Measurements from ENCODE around the gene GTF2H4. TPM values are rescaled to one million over a fixed set of nuclear protein-coding genes. Genes with fewer than 3 reads are reported as not detected.

The GTF2H4 gene
- total RNA-seq, 1 experiment from 2014 or later: 43.9 TPM

DNA sequence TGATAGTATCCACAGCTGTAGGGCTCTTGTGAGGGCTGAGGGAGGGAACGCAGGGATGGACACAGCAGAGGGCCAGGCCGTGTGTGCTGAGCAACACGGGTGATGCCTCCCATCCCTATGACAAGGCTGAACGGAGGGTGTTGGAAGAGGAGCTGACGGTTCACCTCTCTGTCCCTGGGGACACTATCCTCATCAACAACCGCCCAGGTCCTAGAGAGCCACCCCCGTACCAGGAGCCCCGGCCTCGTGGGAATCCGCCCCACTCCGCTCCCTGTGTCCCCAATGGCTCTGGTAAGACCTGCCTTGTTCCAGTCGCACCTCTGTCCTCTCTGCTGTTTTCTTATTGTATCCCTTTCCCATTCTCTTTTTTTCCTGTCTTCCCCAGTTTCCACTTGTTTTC is 13.6 kb upstream of the GTF2H4 start:
- peaks cover 14% of the 10 kb centered on the region for H4K20me1 ChIP-seq (ENCODE audit: insufficient read depth)
- H3K27me3 ChIP-seq (ENCODE audit: insufficient read depth, low read depth): no peaks in the 10 kb centered on the region
- H3K9me2 ChIP-seq (ENCODE audit: insufficient read depth): no peaks in the 10 kb centered on the region
- no peak overlapping the region for H2AFZ ChIP-seq
- no peak overlapping the region for H3K4me2 ChIP-seq
- BruUV-seq (replicated peaks): no TSS peak
- H3K27ac ChIP-seq: no peak overlapping the region
- CTCF ChIA-PET: interaction anchor here (0.8 kb wide), 1 partner anchor 13 kb away, joined by 3 read pairs; the partner anchor contains the start of gene GTF2H4
- peaks cover 10% of the 10 kb centered on the region; the same call in 1 of the 2 replicates for H3K79me2 ChIP-seq (ENCODE audit: low read depth)
- no peak overlapping the region for H3K4me3 ChIP-seq
- intact Hi-C loops (cut with micrococcal nuclease; ENCODE audit: unreplicated experiment): no loop called here
- no peak for TF ChIP-seq EZH2 (IDR thresholded peaks at IDR 0.05; ENCODE audit: low read depth)
- no peak for TF ChIP-seq CTCF (conservative IDR thresholded peaks at IDR 0.05)
- DNase-seq: no peak
- no peaks in the 10 kb centered on the region for H3K9me3 ChIP-seq (ENCODE audit: insufficient read depth, low read depth)
- POLR2A ChIA-PET (ENCODE audit: unreplicated experiment): no interaction called here
- no peaks in the 10 kb centered on the region for H3K4me1 ChIP-seq (replicated peaks; ENCODE audit: insufficient read depth)
- peaks cover 34% of the 10 kb centered on the region for H3K36me3 ChIP-seq (ENCODE audit: low read depth)
- peaks cover 14% of the 10 kb centered on the region for H3F3A ChIP-seq (ENCODE audit: insufficient read depth, low read depth)

DNA sequence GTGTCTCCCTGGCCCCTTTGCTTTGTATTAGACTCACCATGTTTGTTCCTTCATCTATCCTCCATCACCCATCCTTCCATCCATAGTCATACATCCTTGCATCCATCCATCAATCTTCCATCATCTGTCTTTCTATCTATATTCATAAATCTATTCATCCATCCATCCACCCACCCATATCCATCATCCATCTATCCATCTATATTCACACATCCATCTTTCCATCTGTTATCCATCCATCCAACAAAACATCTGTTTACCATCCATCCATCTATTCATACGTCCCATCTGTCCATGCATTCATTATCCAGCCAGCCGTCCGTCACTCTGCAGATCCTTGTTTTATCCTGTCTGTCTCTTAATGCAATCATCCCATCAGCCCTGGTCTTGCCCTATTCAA is 13.1 kb upstream of the GTF2H4 start:
- H4K20me1 ChIP-seq (ENCODE audit: insufficient read depth): peaks cover 8% of the 10 kb centered on the region; the same call in 1 of the 2 replicates
- H3F3A ChIP-seq (ENCODE audit: insufficient read depth, low read depth): peaks cover 20% of the 10 kb centered on the region
- H3K9me3 ChIP-seq (ENCODE audit: insufficient read depth, low read depth): no peaks in the 10 kb centered on the region
- no TSS peak for BruUV-seq (replicated peaks)
- TF ChIP-seq EZH2 (IDR thresholded peaks at IDR 0.05; ENCODE audit: low read depth): no peak
- no peak for TF ChIP-seq CTCF (conservative IDR thresholded peaks at IDR 0.05)
- intact Hi-C loops (cut with micrococcal nuclease; ENCODE audit: unreplicated experiment): no loop called here
- H3K4me3 ChIP-seq: no peak overlapping the region
- CTCF ChIA-PET: interaction anchor here (0.8 kb wide), 1 partner anchor 13 kb away, joined by 3 read pairs; the partner anchor contains the start of gene GTF2H4
- no peaks in the 10 kb centered on the region for H3K9me2 ChIP-seq (ENCODE audit: insufficient read depth)
- DNase-seq: no peak
- peaks cover 6% of the 10 kb centered on the region; the same call in 1 of the 2 replicates for H3K79me2 ChIP-seq (ENCODE audit: low read depth)
- POLR2A ChIA-PET (ENCODE audit: unreplicated experiment): no interaction called here
- no peak overlapping the region for H3K4me2 ChIP-seq
- H3K4me1 ChIP-seq (replicated peaks; ENCODE audit: insufficient read depth): no peaks in the 10 kb centered on the region
- H3K36me3 ChIP-seq (ENCODE audit: low read depth): peaks cover 30% of the 10 kb centered on the region
- H3K27ac ChIP-seq: no peak overlapping the region
- H2AFZ ChIP-seq: no peak overlapping the region
- H3K27me3 ChIP-seq (ENCODE audit: insufficient read depth, low read depth): no peaks in the 10 kb centered on the region

GRCh38 chr6:30895343-30895742 is 12.7 kb upstream of the GTF2H4 start:
- no peak overlapping the region for H3K4me2 ChIP-seq
- ChIA-PET CTCF (interaction anchor here (0.5 kb wide), 1 partner anchor 177 kb away, joined by 3 read pairs; no protein-coding TSS in a partner anchor), POLR2A (ENCODE audit: unreplicated experiment) (interaction anchor here (0.7 kb wide), 1 partner anchor 175 kb away, joined by 3 read pairs; no protein-coding TSS in a partner anchor)
- DNase-seq: no peak
- H3K79me2 ChIP-seq (ENCODE audit: low read depth): peaks cover 2% of the 10 kb centered on the region; the same call in 1 of the 2 replicates
- peaks cover 30% of the 10 kb centered on the region for H3K36me3 ChIP-seq (ENCODE audit: low read depth)
- intact Hi-C loops (cut with micrococcal nuclease; ENCODE audit: unreplicated experiment): no loop called here
- no peaks in the 10 kb centered on the region for H3K27me3 ChIP-seq (ENCODE audit: insufficient read depth, low read depth)
- no TSS peak for BruUV-seq (replicated peaks)
- H3K4me3 ChIP-seq: no peak overlapping the region
- H4K20me1 ChIP-seq (ENCODE audit: insufficient read depth): peaks cover 4% of the 10 kb centered on the region; the same call in 1 of the 2 replicates
- no peaks in the 10 kb centered on the region for H3K4me1 ChIP-seq (replicated peaks; ENCODE audit: insufficient read depth)
- H3K27ac ChIP-seq: no peak overlapping the region
- no peaks in the 10 kb centered on the region for H3K9me2 ChIP-seq (ENCODE audit: insufficient read depth)
- H3K9me3 ChIP-seq (ENCODE audit: insufficient read depth, low read depth): no peaks in the 10 kb centered on the region
- peaks cover 24% of the 10 kb centered on the region for H3F3A ChIP-seq (ENCODE audit: insufficient read depth, low read depth)
- TF ChIP-seq EZH2 (IDR thresholded peaks at IDR 0.05; ENCODE audit: low read depth) (no peak), CTCF (conservative IDR thresholded peaks at IDR 0.05) (no peak)
- H2AFZ ChIP-seq: no peak overlapping the region

Measured in PC-9 (cell line).